WTC11 (cell line): ENCODE data around the gene SLC16A8. TPM values are rescaled to one million over a fixed set of nuclear protein-coding genes. Genes with fewer than 3 reads are reported as not detected.

Experiments used
- ATAC-seq: fragments of 200-7000 bp; cut with Tn5 transposase; 2 replicates; pipeline ENCODE4 v1.10.0; 2021; ENCODE audit warnings: mild to moderate bottlenecking, moderate library complexity
- CTCF ChIA-PET: fragments of 300-600 bp; sonication (Branson Sonifier 250); formaldehyde crosslinking; loops from one replicate; lab custom pipeline; 2021; ENCODE audit warnings: antibody characterized with exemption; lab: Charles Lee
- POLR2A ChIA-PET: fragments of 350-600 bp; sonication (Branson Sonifier 250); formaldehyde crosslinking; loops from one replicate; lab custom pipeline; 2021; ENCODE audit warnings: antibody characterized with exemption; lab: Charles Lee
- DNase-seq: peaks from one replicate; pipeline ENCODE4 v3.0.0; 2021; ENCODE audit warnings: low spot score
- H3K27ac Mint-ChIP-seq: 2 replicates; pipeline ENCODE4 v1.8.0; 2021; ENCODE audit warnings: mixed read lengths
- H3K27me3 Mint-ChIP-seq: 2 replicates; pipeline ENCODE4 v1.8.0; 2021; ENCODE audit warnings: low read depth, mild to moderate bottlenecking, moderate library complexity, mixed read lengths
- H3K36me3 Mint-ChIP-seq: 2 replicates; pipeline ENCODE4 v1.8.0; 2021; ENCODE audit warnings: mixed read lengths
- H3K4me1 Mint-ChIP-seq: 2 replicates; pipeline ENCODE4 v1.8.0; 2022; ENCODE audit warnings: mixed read lengths
- H3K4me3 Mint-ChIP-seq: 2 replicates; pipeline ENCODE4 v1.8.0; 2021; ENCODE audit warnings: mild to moderate bottlenecking, moderate library complexity, mixed read lengths
- H3K9me3 Mint-ChIP-seq: 2 replicates; pipeline ENCODE4 v1.8.0; 2021; ENCODE audit warnings: mixed read lengths
- ATF2 ChIP-seq: sonication (generic); formaldehyde crosslinking; IDR thresholded peaks from 2 replicates; pipeline ENCODE4 v1.8.1; 2022; ENCODE audit warnings: low read depth, missing genetic modification reagents, borderline replicate concordance
- CBFB ChIP-seq: sonication (generic); formaldehyde crosslinking; IDR thresholded peaks from 2 replicates; pipeline ENCODE4 v1.8.1; 2022; ENCODE audit warnings: mild to moderate bottlenecking, low read depth, missing genetic modification reagents
- CDX4 ChIP-seq: fragments of 250-450 bp; sonication (Bioruptor Pico); IDR thresholded peaks from 2 replicates; pipeline ENCODE4 v1.9.0; 2021; ENCODE audit warnings: moderate library complexity, mild to moderate bottlenecking, inconsistent platforms, borderline replicate concordance
- E2F1 ChIP-seq: sonication (generic); formaldehyde crosslinking; IDR thresholded peaks from 2 replicates; pipeline ENCODE4 v1.8.0; 2022; ENCODE audit warnings: mild to moderate bottlenecking, missing genetic modification reagents
- ESRRA ChIP-seq: sonication (generic); formaldehyde crosslinking; IDR thresholded peaks from 2 replicates; pipeline ENCODE4 v1.8.1; 2022; ENCODE audit warnings: mild to moderate bottlenecking, missing genetic modification reagents, borderline replicate concordance
- FOXK1 ChIP-seq: sonication (generic); formaldehyde crosslinking; IDR thresholded peaks from 2 replicates; pipeline ENCODE4 v1.8.0; 2022; ENCODE audit warnings: mild to moderate bottlenecking, moderate library complexity, missing genetic modification reagents
- HMGA2 ChIP-seq: fragments of 250-450 bp; sonication (Bioruptor Pico); IDR thresholded peaks from 2 replicates; pipeline ENCODE4 v1.4.0; 2021; ENCODE audit warnings: mild to moderate bottlenecking, moderate library complexity
- IRF2 ChIP-seq: sonication (generic); formaldehyde crosslinking; IDR thresholded peaks from 2 replicates; pipeline ENCODE4 v1.8.0; 2022; ENCODE audit warnings: low read depth, missing genetic modification reagents, borderline replicate concordance
- MLX ChIP-seq: sonication (generic); formaldehyde crosslinking; IDR thresholded peaks from 2 replicates; pipeline ENCODE4 v1.8.1; 2023; ENCODE audit warnings: mild to moderate bottlenecking, missing genetic modification reagents, moderate library complexity
- NFATC4 ChIP-seq: fragments of 250-450 bp; sonication (Bioruptor Pico); IDR thresholded peaks from 2 replicates; pipeline ENCODE4 v1.9.0; 2021; ENCODE audit warnings: mild to moderate bottlenecking
- NFYB ChIP-seq: sonication (generic); formaldehyde crosslinking; conservative IDR thresholded peaks from 2 replicates; pipeline ENCODE4 v1.8.0; 2022; ENCODE audit warnings: low read depth, missing genetic modification reagents
- NR2C2 ChIP-seq: sonication (generic); formaldehyde crosslinking; IDR thresholded peaks from 2 replicates; pipeline ENCODE4 v1.8.0; 2022; ENCODE audit warnings: mild to moderate bottlenecking, missing genetic modification reagents
- PRDM15 ChIP-seq: sonication (generic); formaldehyde crosslinking; IDR thresholded peaks from 2 replicates; pipeline ENCODE4 v1.8.0; 2022; ENCODE audit warnings: missing genetic modification reagents
- STAT6 ChIP-seq: sonication (generic); formaldehyde crosslinking; conservative IDR thresholded peaks from 2 replicates; pipeline ENCODE4 v1.8.1; 2023; ENCODE audit warnings: mild to moderate bottlenecking, low read depth, missing genetic modification reagents, moderate library complexity
- ZNF121 ChIP-seq: sonication (generic); formaldehyde crosslinking; IDR thresholded peaks from 2 replicates; pipeline ENCODE4 v1.8.0; 2023; ENCODE audit warnings: missing genetic modification reagents
- ZNF138 ChIP-seq: sonication (generic); formaldehyde crosslinking; conservative IDR thresholded peaks from 2 replicates; pipeline ENCODE4 v1.8.1; 2022; ENCODE audit warnings: mild to moderate bottlenecking, moderate library complexity, missing genetic modification reagents
- ZNF232 ChIP-seq: sonication (generic); formaldehyde crosslinking; IDR thresholded peaks from 2 replicates; pipeline ENCODE4 v1.8.0; 2022; ENCODE audit warnings: mild to moderate bottlenecking, missing genetic modification reagents
- ZNF425 ChIP-seq: fragments of 250-450 bp; sonication (Bioruptor Pico); conservative IDR thresholded peaks from 2 replicates; pipeline ENCODE4 v1.9.0; 2021; ENCODE audit warnings: mild to moderate bottlenecking
- ZSCAN18 ChIP-seq: fragments of 250-450 bp; sonication (Bioruptor Pico); IDR thresholded peaks from 2 replicates; pipeline ENCODE4 v2.1.2; 2022; ENCODE audit warnings: mild to moderate bottlenecking, moderate library complexity
- total RNA-seq: library from RNA; stranded (reverse); gene quantifications from 3 replicates; pipeline ENCODE4 v1.2.3, GENCODE V29; 2021

The SLC16A8 gene
- total RNA-seq, 1 experiment from 2014 or later, result 0.57 TPM

- TF ChIP-seq IRF2 (CRISPR knock-in tag) (no peak), STAT6 (CRISPR knock-in tag) (no peak), PRDM15 (CRISPR knock-in tag) (no peak), CBFB (CRISPR knock-in tag) (no peak), ZNF232 (no peak), NFYB (CRISPR knock-in tag) (no peak), FOXK1 (CRISPR knock-in tag) (no peak), ATF2 (CRISPR knock-in tag) (no peak), MLX (CRISPR knock-in tag) (no peak), NFATC4 (CRISPR knock-in tag) (no peak), NR2C2 (CRISPR knock-in tag) (no peak), HMGA2 (CRISPR knock-in tag) (no peak), ZSCAN18 (CRISPR knock-in tag) (no peak), ESRRA (CRISPR knock-in tag) (no peak), CDX4 (CRISPR knock-in tag) (no peak), ZNF425 (CRISPR knock-in tag) (no peak), E2F1 (CRISPR knock-in tag) (no peak), ZNF138 (CRISPR knock-in tag) (no peak), ZNF121 (CRISPR knock-in tag) (no peak)
- TF ChIP-seq, all 79 proteins: peak for 0
- ChIA-PET CTCF (interaction anchor here (1.0 to 14.3 kb wide), 4 partner anchors 15 to 111 kb away, joined by 3 to 183 read pairs (median 10); no protein-coding TSS in a partner anchor), POLR2A (interaction anchor here (0.7 kb wide), 1 partner anchor 939 kb away, joined by 4 read pairs; no protein-coding TSS in a partner anchor)
- Mint-ChIP-seq H3K4me3 (no peak overlapping the region), H3K27ac (no peak overlapping the region), H3K4me1 (peaks cover 9% of the 10 kb centered on the region), H3K9me3 (no peaks in the 10 kb centered on the region), H3K36me3 (no peaks in the 10 kb centered on the region), H3K27me3 (peaks cover 12% of the 10 kb centered on the region)
- ATAC-seq, result peak; percentile 22
- DNase-seq, result no peak
Measured at GRCh38 chr22:38086001-38086845, 2.2 kb upstream of the SLC16A8 start.
